ENCODE data around the gene SYNE3.

SYNE3 gene

DNA sequence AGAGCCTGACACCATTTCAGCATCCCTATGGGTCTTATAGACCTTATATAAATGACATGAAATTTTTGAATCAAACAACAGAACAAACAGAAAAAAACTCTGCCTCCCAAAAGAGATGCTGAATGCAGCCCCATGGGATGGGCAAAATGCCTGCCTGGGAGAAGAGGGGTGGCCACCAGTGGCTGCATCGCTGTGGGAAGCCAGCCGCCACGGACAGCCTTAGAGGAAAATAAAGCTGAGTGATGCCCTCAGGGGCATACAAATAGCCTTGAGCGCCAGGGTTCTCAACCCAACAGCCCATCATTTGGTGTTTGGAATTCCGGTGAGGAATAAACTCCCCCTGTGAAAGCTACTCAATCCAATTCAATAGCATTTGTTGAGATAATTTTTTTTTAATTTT is 22.9 kb downstream of the SYNE3 start:
- DNase-seq (ENCODE audit: insufficient read length, low spot score), result no peak
- no peak for FAIRE-seq

DNA sequence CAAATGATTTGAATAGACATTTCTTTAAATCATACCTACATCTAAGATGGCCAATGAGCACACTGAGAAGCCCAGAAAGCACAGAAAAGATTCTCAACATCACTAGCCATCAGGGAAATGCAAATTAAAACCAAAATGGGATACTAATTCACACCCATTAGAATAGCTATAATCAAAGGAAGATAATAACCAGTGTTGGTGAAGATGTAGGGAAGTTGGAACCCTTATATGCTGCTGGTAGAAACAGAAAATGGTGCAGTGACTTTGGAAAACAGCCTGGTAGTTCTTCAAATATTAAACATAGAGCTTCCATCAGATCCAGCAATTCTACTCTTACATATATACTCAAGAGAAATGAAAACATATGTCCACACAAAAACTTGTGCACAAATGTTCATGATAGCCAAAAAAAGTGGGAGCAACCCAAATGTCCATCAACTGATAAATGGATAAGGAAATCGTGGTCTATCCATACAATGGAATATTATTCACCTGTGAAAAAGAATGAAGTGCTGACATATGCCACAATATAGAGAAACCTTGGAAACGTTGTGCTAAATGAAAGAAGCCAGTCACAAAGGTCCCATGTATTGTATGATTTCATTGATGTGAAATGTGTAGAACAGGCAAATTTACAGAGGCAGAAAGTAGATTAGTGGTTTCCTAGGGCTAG is 24.4 kb downstream of the SYNE3 start:
- DNase-seq (ENCODE audit: insufficient read length, low spot score) (no peak), FAIRE-seq (no peak)

DNA sequence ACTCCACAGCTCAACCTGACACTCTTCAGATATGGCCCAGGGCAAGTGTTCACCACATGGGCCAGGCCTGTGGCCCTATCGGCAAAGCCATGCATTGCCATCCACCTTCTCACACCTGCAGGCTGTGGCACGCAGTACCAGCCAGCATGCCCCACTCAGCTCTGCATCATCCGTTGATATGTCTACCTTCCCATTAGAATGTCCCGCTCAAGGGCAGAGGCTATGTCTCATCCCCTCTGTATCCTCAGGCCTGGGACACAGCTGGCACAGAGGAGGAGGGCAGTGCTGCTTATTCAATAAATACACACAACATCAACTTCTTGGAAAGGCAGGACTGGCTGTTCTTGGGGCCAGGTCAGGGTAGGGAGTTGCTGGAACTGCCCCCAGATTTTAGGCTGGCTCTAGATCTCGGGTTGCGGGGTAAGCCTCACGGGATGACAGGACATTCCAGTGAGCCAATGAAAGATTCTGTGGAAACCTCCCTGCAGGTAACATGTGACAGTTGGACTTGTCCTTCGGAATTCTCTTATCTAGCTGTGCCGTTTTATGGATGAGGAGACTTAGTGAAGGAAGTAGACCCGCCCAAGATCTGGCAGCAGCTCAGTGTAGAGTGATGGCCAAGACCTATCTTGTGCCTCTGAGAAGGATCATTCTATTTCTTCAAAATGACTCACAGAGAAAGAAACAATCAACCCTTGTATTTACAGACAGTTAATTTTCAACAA is 25.6 kb downstream of the SYNE3 start:
- DNase-seq (ENCODE audit: insufficient read length, low spot score) (no peak), FAIRE-seq (peak; percentile 49)

DNA sequence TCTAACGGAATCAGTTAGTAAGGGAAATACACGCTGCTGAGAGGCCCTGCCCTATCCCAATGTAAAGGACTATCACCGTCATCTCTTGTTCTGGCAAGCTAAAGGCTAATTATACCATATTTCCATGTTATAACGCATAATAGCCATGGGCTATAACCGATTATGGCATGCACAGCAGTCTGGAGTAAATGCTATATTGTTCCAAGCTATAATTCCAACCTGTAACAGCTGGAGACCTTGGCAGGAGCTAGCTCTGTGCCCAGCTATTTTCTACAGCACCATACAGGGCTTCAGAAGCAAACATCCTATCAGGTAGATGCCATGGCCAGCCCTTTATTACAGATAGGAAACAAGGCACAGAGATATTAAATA is 26.3 kb downstream of the SYNE3 start:
- no peak for DNase-seq (ENCODE audit: insufficient read length, low spot score)
- no peak for FAIRE-seq

DNA sequence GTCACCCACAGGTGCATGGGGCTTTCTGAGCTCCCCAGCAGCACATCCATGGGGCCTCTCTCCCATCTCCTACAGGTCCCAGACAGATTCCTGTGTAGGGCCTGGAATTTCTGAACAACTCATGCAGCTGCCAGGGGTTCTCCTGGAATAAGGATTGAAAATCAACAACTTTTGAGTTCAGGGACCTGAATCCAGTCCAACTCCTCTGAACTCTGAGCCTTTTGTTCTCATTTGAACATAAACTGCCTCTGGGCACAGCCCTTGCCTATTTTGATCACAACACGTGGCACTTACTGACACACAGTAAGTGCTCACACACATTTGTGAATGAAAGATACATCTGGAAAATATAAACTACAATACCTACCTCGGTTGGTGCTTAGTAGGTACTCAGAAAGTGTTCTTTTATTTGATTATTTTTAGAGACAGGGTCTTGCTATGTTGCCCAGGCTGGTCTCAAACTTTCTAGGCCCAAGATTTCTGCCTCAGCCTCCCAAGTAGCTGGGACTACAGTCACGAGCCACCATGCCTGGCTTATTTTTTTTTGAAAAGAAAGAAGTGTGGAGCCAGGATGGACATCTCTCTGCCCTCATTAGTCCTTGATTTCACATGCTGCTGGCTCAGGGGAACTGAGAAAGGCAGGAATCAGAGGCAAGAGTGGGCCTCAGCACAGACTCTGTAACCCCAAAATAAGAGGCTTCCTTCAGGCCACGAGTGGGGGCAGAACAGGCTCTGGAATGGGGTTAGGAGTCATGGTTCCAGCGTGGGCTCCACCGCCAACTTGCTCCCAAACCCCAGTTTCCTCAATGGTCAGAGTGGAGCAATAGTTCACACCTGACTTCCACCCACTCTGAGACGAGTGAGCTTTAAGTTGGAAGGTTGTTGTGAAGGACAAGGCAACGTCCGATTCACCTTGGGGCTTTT is 27.0 kb downstream of the SYNE3 start:
- no peak for DNase-seq (ENCODE audit: insufficient read length, low spot score)
- FAIRE-seq, result no peak

DNA sequence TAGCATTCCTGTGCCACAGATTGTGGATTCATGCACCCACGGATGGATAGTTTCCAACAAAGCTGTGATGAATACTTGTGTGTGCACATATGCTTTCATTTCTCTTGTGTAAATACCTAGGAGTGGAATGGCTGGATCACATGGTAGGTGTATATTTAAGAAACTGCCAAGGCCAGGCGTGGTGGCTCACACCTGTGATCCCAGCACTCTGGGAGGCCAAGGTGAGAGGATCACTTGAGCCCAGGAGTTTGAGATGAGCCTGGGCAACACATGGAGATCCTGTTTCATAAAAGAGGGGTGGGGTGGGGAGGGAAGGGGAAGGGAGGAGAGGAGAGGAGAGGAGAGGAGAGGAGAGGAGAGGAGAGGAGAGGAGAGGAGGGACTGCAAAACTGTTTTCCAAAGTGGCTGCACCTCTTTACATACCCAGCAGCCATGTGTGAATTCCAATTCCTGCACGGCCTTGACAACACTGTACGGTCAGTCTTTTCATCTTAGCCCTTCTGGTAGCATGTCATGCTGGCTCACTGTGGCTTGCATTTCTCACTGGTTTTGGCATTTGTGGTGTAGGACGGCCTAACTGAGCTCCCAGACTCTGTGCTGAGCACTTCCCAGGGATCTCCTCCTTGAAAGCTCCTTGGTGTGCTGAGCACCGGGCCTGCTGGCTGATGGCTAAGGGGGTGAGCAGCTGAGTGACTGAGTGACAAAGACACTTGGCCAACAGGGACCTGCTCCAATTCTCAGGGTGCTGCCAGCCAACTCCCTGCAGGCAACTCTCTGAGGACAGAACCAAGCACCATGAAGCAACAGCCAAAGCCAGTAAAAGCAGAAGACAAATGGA is 27.9 kb downstream of the SYNE3 start:
- DNase-seq (ENCODE audit: insufficient read length, low spot score) (no peak), FAIRE-seq (no peak)

DNA sequence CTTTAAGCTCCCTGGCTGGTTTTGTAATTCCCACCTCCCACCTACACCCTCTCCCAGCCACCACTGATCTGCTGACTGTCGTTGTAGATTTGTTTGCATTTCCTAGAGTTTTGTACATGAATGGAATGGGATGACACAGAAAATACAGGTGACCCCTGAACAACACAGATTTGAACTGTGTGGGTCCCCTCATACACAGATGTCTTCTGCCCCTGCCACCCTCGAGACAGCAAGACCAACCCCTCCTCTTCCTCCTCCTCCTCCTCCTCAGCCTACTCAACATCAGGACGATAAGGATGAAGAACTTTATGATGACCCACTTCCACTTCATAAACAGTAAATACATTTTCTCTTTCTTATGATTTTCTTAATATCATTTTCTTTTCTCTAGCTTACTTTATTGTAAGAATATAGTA is 28.8 kb downstream of the SYNE3 start:
- no peak for DNase-seq (ENCODE audit: insufficient read length, low spot score)
- FAIRE-seq, result no peak

DNA sequence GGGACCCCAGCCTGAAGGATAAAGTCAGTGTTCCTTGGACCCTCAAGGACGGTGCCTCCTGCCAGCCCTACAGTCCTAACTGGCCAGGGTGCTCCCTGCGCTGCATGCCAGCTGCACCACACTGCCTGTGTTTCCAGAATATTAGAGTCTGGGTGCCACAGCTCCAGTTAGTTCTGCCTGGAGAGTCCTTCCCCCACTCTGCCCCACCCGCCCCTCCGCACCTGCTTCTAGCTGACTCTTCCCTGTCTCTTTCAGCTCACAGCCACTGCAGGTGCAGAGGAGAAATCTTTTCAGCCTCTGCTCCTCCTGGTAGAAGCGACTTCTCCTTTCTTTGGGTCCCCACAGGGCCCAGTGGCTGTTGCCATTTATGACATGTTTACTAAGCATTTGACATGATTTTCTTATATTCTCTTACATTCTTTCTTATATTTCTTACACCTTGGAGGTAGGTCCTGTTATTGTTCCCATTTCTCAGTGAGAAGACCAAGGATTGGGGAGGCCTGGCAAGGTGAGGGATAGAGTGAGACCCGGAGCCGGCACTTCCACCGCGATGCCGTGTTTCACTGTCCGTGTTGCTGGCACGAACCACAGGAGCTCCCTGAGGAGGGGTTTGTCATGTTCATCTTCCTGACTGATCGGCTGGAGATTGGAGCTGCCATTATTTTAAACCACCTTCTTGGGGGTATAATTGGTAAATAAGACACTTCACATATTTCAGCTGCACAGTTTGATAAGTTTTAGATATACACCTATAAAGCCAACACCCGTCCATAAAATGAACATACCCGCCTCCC is 29.4 kb downstream of the SYNE3 start:
- no peak for DNase-seq (ENCODE audit: insufficient read length, low spot score)
- no peak for FAIRE-seq

DNA sequence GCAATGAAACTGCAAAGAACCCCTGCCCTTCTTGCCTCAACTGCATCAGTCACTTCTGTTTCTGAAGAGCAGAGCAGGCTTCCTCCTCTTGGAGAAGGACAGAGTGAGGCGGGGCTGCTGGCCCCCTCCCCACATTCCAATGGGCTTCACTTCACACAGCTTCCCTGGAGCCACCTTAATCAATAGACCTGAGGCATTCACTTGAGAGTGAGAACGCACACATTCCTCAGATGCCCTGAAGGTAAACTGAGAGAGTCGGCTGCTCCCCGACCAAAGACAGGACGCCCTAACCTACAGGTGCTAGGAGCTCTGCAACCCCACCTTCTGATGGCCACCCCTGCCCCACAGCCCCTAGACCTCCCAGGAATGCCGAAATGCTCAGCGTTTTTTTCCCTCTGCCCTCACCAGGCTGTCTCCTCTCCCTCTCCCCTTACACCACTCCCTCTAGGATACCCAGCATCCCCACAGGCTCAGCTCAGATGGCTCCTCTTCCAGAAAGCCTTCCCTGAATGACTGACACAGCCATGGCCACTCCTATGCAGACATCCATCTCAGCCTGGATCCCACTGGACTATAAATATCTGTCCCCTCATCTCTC is 31.1 kb downstream of the SYNE3 start:
- DNase-seq (ENCODE audit: insufficient read length, low spot score) (no peak), FAIRE-seq (no peak)

DNA sequence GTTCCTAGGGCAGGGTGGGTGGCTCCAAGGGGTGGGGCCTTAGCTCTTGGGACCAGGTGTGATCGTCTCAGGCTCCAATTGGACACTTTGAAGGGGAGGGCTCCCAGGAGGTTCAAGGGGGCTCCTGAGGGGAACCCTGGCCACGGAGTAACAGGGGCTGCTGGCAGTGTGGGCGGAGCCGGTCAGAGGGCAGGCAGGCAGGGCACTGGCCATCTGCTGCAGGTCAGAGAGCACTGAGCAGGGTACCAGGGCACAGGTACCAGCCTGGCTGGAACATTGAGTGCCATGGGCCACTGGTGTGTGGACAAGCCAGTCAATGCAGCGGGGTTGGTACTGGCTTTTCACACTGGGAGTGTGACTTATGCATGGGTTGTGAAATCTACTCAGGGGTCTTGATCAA is 32.2 kb downstream of the SYNE3 start:
- no peak for FAIRE-seq
- no peak for DNase-seq (ENCODE audit: insufficient read length, low spot score)

DNA sequence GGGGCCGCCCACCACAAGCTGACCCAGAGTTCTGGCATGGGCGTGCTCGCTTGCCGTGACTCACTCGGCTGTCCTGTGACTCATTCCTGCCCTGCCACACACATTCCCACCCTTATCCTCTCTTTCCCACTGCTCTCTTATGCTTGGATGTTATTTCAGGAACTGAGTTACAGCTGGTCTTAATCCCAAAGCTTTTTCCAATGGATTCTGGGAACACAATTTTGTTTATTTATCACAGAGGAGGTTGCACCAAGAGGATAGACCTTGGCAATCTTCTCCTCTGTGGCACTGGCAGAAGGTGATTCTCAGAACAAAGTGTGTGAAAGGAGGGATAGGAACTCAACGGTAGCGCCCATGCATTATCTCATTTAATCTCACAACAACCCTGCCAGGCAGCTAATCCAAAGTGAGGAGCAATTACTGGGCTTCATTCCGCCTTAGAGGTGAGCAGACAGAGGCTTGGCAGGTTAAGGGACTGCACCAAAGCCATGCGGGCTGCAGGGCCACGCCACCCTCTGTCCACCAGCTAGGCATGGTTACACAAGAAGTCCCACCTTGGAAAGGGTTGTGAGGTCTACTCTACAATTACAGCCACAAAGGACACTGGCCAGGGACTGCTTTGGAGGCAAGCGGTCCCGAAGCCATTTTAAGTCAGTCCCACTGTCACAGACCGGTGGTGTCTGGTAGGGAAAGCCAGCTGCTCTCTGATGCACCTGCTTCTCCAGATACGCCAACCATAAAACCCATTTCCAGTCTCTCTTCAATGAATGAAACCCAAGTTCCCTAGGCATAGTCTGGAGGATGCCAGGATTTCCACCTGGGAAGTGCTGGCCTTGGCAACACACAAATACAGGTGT is 32.9 kb downstream of the SYNE3 start:
- DNase-seq (ENCODE audit: insufficient read length, low spot score) (peak; percentile 92), FAIRE-seq (peak; percentile 99)

DNA sequence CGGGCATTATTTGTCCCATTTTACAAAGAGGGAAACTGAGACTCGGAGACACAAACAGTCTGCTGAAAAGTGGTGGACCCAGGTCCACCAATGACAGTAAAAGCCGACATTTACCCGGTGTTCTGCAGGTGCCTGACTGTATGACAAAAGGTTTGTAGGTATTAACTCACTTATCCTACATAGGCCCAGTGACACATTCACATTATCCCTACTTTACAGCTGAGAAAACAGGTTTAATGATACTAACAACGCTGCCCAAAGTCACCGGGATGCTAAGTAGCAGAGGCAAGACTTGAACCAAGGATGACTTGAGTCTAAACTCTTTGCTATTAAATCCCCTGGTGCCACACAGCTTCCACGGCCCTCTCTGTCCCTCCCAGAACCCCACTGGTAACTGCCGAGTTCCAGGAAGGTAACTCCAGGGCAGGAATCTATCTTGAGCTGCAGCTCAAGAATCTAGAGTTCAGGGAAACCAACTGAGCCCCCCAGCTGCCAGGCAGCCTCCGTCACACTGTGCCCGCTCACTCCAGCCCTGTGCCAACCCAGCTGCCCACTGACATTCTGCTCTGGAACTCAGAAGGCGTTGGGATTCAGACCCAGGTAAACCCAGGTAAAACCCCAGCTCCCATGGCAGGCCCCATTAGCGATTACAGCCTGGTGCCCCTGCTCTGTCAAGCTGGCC is 33.7 kb downstream of the SYNE3 start:
- DNase-seq (ENCODE audit: insufficient read length, low spot score), result no peak
- FAIRE-seq, result no peak

DNA sequence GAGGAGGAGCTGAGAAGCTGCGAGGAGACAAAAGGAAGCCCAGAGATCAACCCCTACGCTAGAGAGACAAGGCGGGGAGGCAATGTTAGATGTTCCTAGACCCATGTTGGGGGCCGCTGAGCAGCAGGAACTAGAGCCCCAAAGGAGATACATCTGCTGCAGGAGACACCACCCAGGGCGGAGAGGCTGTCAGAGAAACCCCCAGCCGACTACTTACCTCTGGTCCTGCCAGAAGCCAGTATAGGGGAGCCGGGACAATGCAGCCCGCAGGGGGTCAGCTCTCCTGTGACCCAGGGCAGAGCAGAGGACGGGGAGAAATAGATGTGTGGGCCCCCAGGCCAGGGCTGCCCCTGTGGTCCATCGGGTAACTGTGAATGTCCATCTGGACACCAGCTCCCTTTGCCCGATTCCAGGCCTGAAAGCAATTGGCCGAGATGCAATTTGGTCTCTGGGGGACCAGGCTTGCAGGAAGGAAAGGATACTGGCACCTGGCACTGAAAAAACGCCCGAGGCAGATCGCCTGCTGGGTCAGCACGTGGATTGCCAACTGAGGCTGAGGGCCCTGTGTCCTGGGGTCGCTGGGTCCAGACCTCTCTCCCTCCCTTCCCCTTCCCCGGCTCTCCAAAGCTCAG is 34.9 kb downstream of the SYNE3 start:
- DNase-seq (ENCODE audit: insufficient read length, low spot score) (no peak), FAIRE-seq (no peak)

DNA sequence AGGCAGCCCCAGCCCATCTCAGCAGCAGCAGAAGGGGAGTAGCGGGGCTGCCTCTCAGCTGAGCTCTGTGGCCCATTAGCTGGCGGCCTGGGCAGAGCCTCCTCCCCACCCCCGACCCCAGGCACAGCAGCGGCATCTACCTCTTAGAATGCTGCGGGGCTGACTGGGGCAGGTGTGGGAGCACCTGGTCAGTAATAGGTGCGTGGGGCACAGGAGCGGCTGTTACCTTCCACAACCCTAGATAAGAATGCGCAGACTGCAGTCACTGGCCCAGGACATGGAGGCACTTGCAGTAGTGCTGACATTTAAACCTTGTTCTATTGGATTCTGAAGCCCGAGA is 35.6 kb downstream of the SYNE3 start:
- DNase-seq (ENCODE audit: insufficient read length, low spot score), result no peak
- no peak for FAIRE-seq

DNA sequence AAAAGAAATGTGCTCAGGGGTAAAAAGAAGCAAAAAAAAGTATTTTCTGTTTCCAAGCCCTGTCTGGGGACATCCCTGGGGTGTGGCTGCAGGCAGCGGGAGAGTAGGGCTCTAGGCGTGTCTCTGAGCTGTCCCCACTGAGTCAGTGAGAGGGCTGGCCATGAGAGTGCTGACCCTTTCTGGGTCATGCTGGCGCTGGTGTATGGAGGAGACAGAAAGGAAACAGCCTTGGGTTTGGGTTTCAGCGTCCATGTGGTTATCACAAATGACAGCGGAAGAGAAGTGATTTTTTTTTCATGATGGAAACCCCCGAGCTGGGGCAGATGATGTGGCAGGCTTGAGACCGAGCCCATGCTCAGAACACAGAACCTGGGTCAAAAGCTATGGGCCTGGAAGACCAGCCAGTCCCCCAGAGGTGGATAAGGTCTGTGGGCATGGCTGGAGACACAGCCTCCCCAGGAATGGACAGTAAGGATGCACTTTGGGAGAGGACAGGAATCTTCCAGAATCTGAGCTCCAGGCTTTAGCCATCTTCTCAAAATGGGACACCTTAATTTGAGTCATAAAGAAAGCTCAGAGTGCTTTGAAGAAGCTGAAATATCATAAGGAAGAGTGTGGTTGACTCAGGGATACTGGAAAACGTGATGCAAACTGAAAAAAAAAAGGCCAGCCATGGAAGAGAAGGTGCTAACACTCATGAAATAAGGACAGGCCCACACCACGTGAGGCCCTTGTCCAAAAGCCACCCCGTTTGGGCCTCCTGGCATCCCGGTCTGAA is 36.2 kb downstream of the SYNE3 start:
- DNase-seq (ENCODE audit: insufficient read length, low spot score), result no peak

DNA sequence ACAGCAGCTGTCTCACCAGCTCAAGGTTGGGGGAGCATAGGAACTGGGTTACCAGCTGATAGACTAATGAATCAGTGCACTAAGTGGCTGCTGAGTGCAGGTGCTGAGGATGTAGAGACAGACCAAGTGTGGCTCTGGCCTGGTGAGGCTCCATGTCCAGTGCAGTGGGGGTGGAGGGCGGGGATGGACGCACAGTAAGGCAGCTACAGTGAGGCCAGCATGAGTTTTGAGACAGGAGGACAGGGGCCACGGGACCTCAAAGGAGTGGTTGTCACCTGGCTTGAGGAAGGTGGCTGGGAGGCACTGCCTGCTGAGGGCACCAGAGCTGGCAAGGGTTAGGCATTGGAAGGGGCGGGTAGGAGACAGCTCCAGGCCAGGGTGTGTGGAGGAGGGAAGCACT is 37.0 kb downstream of the SYNE3 start:
- no peak for DNase-seq (ENCODE audit: insufficient read length, low spot score)
- no peak for FAIRE-seq

More for the DNA sequence above, 36.2 kb downstream of the SYNE3 start:
- no peak for FAIRE-seq

DNA sequence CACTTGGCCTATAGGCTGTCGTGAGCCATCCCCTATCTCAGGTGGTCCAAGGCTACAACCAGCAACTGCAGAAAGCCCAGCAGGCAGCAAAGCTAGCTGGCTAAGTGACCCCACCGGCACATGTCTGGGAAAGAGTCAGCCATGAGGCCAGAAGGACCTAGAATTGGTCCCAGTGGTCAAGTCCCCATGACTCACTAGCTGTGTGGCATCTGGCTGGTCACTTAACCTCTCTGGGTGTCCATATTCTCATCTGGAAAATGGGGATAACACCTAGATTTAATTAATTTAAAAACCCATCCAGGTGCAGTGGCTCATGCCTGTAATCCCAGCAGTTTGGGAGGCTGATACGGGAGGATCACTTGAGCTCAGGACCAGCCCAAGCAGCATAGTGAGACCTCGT is 37.6 kb downstream of the SYNE3 start:
- FAIRE-seq (no peak), DNase-seq (ENCODE audit: insufficient read length, low spot score) (no peak)

Data from HTR-8/SVneo (cell line).